A673 (cell line): ENCODE results near the gene FES. TPM values are rescaled to one million over a fixed set of nuclear protein-coding genes. Genes with fewer than 3 reads are reported as not detected.

Experiments
- BruUV-seq: library from RNA; stranded (reverse); fragments of 400-500 nt; replicated peaks from 2 replicates; lab custom pipeline; 2021; lab: Mats Ljungman, UMichigan
- CTCF ChIA-PET: fragments of 300-600 bp; sonication (Branson Sonifier 250); formaldehyde crosslinking; loops from one replicate; lab custom pipeline; 2022; ENCODE audit warnings: antibody characterized with exemption; lab: Charles Lee
- POLR2A ChIA-PET: fragments of 300-600 bp; sonication (Branson Sonifier 250); formaldehyde crosslinking; loops from one replicate; lab custom pipeline; 2022; ENCODE audit warnings: antibody characterized with exemption; ENCODE audit not compliant: low non-redundant PET; lab: Charles Lee
- DNase-seq: peaks from one replicate; pipeline ENCODE4 v3.0.0-alpha.2; 2015; ENCODE audit warnings: low spot score
- H3K27ac ChIP-seq: fragments of 200-600 bp; sonication (generic); 2 replicates; pipeline ENCODE4 v1.5.1; 2016; ENCODE audit warnings: mixed run types, low read depth, mild to moderate bottlenecking, mixed read lengths, antibody characterized with exemption, low read length; ENCODE audit not compliant: poor library complexity, severe bottlenecking
- H3K27me3 ChIP-seq: fragments of 200-600 bp; sonication (generic); replicated peaks from 2 replicates; pipeline ENCODE4 v1.6.1; 2017; ENCODE audit warnings: mixed run types, low read depth, mild to moderate bottlenecking, mixed read lengths, antibody characterized with exemption, low read length; ENCODE audit not compliant: insufficient read depth, poor library complexity
- H3K36me3 ChIP-seq: fragments of 200-600 bp; sonication (generic); 2 replicates; pipeline ENCODE4 v1.6.1; 2016; ENCODE audit warnings: mixed run types, mild to moderate bottlenecking, mixed read lengths, antibody characterized with exemption, low read length; ENCODE audit not compliant: insufficient read depth, poor library complexity, severe bottlenecking
- H3K4me1 ChIP-seq: fragments of 200-600 bp; sonication (generic); 2 replicates; pipeline ENCODE4 v1.6.1; 2017; ENCODE audit warnings: mixed run types, mild to moderate bottlenecking, mixed read lengths, antibody characterized with exemption, low read length; ENCODE audit not compliant: insufficient read depth, poor library complexity, severe bottlenecking
- H3K4me3 ChIP-seq: fragments of 200-600 bp; sonication (generic); 2 replicates; pipeline ENCODE4 v1.5.1; 2016; ENCODE audit warnings: low read depth, mixed run types, mild to moderate bottlenecking, mixed read lengths, low read length; ENCODE audit not compliant: poor library complexity, severe bottlenecking
- H3K9me3 ChIP-seq: fragments of 200-600 bp; sonication (generic); 2 replicates; pipeline ENCODE4 v1.6.1; 2016; ENCODE audit warnings: mixed run types, low read depth, mild to moderate bottlenecking, mixed read lengths, antibody characterized with exemption, low read length; ENCODE audit not compliant: poor library complexity, severe bottlenecking
- CTCF ChIP-seq: fragments of 300-800, 200-600 bp; sonication (generic); conservative IDR thresholded peaks from 2 replicates; pipeline ENCODE4 v1.5.1; 2017; ENCODE audit warnings: low read depth, mild to moderate bottlenecking, antibody characterized with exemption, low read length, moderate library complexity, mixed read lengths
- EZH2 ChIP-seq: fragments of 200-600 bp; sonication (generic); IDR thresholded peaks from 2 replicates; pipeline ENCODE4 v1.6.1; 2017; ENCODE audit warnings: borderline replicate concordance, low read depth, mild to moderate bottlenecking, mixed read lengths, antibody characterized with exemption, low read length; ENCODE audit not compliant: poor library complexity, severe bottlenecking
- intact Hi-C: fragments of 100-400 bp; cut with micrococcal nuclease; formaldehyde crosslinking; loops from one replicate; pipeline ENCODE4 v1.10.0; 2022; ENCODE audit not compliant: unreplicated experiment
- total RNA-seq: library from RNA; stranded (reverse); gene quantifications from 2 replicates; pipeline ENCODE4 v1.2.3, GENCODE V29; 2021

Gene FES
- total RNA-seq, 1 experiment from 2014 or later = 3.8 TPM

- BruUV-seq = no TSS peak
- Histone ChIP-seq H3K27ac (no peak overlapping the region), H3K4me1 (no peaks in the 10 kb centered on the region), H3K27me3 (no peaks in the 10 kb centered on the region), H3K9me3 (no peaks in the 10 kb centered on the region), H3K36me3 (no peaks in the 10 kb centered on the region), H3K4me3 (no peak overlapping the region)
- ChIA-PET CTCF (interaction anchor here (0.9 to 2.5 kb wide), 3 partner anchors 8 to 239 kb away, joined by 3 to 17 read pairs (median 6); no protein-coding TSS in a partner anchor), POLR2A (no interaction called here)
- intact Hi-C loops = loop anchor here (5.0 kb wide), 2 partner anchors 180 to 400 kb away; no protein-coding TSS in a partner anchor
- DNase-seq = no peak
- no peak for TF ChIP-seq EZH2
- TF ChIP-seq CTCF = no peak
Observed at GRCh38 chr15:90887037-90887481, 2.8 kb downstream of the FES start.

- TF ChIP-seq EZH2 (no peak), CTCF (no peak)
- no peaks in the 10 kb centered on the region for H3K36me3 ChIP-seq
- no TSS peak for BruUV-seq
- H3K27ac ChIP-seq = no peak overlapping the region
- H3K27me3 ChIP-seq = no peaks in the 10 kb centered on the region
- H3K4me3 ChIP-seq = no peak overlapping the region
- CTCF ChIA-PET = interaction anchor here (0.5 kb wide), 1 partner anchor 11 kb away, joined by 4 read pairs; no protein-coding TSS in a partner anchor
- intact Hi-C loops = loop anchor here (5.0 kb wide), 2 partner anchors 182 to 402 kb away; no protein-coding TSS in a partner anchor
- no peaks in the 10 kb centered on the region for H3K4me1 ChIP-seq
- POLR2A ChIA-PET = no interaction called here
- H3K9me3 ChIP-seq = no peaks in the 10 kb centered on the region
- DNase-seq = no peak
Observed at GRCh38 chr15:90889313-90889730, 5.0 kb downstream of the FES start.

- Histone ChIP-seq H3K4me3 (no peak overlapping the region), H3K27ac (no peak overlapping the region), H3K36me3 (no peaks in the 10 kb centered on the region), H3K27me3 (no peaks in the 10 kb centered on the region), H3K9me3 (no peaks in the 10 kb centered on the region), H3K4me1 (no peaks in the 10 kb centered on the region)
- DNase-seq = no peak
- ChIA-PET POLR2A (no interaction called here), CTCF (no interaction called here)
- intact Hi-C loops = loop anchor here (5.0 kb wide), 2 partner anchors 183 to 403 kb away; no protein-coding TSS in a partner anchor
- BruUV-seq = no TSS peak
- TF ChIP-seq CTCF (no peak), EZH2 (no peak)
Observed at GRCh38 chr15:90889736-90890456, 5.6 kb downstream of the FES start.
